ENCODE results near the gene PRSS21.

Gene PRSS21

GRCh38 chr16:2779978-2780898 is 36.8 kb upstream of the PRSS21 start:
- no peak for DNase-seq

GRCh38 chr16:2782583-2783351 is 34.3 kb upstream of the PRSS21 start:
- DNase-seq, result no peak

DNA sequence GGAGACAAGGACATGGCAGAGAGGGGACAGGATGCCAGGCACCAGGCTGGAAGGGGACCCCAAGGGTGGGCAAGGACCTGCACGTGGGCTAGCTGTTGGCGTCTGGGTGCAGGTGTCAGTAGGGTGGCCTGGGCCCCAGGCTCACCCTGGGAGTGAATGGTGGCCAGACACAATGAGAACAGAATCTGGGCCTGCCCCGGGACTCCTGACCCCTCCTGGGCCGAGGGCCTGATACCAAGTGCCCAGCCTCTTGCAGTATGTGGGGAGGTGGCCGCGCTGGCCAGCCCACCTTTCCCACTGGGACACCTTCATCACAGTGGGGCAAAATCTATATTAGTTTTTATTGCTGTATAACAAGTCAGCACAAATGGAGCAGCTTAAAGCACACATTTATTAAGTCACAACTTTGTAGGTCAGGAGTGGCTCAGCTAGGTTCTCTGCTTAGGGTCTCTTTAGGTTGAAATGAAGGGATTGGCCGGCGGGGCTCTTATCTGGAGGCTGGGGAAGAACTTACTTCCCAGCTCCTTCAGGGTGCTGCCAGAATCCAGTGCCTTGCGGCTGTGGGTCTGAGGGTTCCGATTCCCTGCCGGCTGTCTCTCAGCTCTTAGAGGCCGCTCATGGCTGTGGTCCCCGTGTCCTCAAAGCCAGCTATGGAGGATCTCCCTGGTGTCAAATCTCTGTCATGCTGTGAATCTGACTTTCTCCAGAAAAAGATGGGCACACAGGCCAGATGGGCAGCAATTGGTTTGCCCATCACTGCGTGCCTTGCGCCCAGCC is 33.3 kb upstream of the PRSS21 start:
- DNase-seq, result no peak

DNA sequence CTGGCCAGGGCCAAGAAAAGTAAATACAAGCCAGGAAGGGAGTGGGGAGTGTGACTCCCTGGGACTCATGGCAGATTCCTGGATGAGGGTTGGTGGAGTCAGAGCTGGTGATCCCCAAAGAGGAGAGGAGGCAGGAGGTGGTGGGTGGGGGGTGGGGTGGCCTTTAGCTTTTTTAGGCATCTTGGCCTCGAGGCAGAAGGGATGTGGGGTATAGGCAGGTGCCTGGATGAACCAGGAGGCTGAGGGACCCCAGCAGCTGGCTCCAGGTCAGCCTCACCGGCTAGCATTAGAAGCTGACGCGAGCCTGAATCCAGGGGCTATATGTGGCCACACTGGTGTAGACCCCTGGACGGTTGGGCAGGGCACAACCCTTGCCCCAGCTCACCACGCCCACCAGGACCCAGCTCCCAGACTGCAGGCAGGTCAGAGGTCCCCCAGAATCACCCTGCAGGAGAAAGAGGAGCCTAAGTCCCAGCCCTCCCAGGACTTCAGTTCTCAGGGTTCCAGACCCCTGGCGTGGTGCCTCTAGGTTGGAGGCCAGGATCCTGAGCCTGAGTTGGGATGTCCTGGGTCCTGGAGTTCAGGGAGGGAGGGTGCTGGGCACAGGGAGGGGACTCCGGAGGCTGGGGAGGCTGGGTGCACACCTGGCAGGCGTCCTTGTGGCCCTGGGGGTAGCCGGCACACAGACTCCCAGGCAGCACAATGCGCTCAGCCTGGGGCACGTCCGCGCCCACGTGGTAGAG is 32.5 kb upstream of the PRSS21 start:
- DNase-seq, result no peak

DNA sequence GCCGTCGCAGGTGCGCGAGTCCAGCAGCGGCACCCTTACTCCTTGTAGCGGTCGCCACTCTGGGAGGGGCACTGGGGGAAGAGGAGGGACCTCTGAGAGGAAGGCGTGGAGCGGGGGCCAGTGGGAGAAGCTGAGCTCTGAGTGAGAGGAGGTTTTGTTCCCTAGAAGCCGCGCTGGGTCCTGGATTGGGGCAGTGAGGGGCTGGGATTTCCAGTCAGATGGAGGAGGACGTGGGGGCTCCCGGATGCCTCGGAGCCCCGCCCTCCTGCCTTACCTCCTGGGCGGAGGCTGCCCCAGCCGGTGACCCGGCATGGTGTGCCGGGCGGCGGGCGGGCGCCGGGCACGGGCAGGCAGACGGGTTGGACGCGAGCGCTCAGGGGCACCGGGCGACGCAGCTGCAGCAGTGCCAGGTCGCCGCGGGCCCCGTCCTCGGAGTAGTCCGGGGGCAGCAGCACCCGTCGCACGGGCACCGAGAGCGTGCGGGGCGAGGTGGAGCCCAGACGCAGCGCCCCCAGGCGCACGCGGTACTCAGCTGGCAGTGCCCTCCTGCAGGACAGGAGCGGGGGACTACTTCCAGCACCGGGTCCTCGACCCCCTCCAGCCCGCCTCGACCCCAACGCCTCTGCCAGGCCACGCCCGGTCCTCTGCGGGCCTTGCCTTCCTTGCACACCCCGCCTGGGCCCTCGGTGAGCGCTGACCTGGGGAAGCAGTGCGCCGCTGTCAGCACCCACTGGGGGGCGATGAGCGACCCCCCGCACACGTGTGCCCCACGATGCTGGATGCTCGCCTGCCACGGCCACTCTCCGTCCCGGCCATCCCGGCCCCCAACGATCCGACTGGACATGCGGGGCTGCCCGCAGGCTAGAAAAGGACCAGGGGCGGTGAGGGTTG is 31.7 kb upstream of the PRSS21 start:
- DNase-seq, result peak in 1 of 2 experiments; percentile 22

- DNase-seq, result no peak
These were observed 30.8 kb upstream of the PRSS21 start for GRCh38 chr16:2786061-2786825.

DNA sequence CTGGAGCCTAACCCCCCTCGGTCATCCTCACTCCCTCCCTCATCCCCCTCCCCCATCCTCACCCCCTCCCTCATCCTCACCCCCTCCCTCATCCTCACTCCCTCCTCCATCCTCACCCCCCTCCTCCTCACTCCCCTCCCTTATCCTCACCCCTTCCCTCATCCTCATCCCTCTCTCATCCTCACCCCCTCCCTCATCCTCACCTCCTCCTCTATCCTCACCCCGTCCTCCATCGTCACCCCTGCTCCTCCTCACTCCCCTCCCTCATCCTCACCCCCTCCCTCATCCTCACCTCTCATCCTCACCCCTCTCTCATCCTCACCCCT is 30.2 kb upstream of the PRSS21 start:
- no peak for DNase-seq

DNA sequence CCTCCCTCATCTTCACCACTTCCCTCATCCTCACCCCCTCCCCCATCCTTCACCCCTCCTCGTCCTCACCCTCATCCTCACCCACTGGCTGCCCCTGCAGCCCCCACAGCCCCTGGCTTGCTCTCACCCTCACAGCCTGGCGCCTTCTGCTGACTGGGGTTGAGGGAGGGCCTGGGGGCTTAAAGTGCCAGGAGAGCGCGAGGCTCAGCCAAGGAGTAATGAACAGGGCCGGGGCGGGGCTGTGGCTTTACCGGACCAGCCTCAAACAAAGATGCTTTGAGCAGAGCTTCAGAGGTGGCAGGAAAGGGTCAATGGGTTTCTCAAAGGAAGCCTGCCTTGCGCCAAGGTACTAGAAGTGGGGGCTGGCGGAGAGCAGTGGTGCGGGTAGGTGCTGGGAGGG is 29.6 kb upstream of the PRSS21 start, which contains the start of gene PRSS33:
PRSS33 (minus strand) TSS at position 155 of the 400 bp plus-strand sequence. CDS start 1,013 bp downstream, outside the sequence.
- DNase-seq, result no peak

DNA sequence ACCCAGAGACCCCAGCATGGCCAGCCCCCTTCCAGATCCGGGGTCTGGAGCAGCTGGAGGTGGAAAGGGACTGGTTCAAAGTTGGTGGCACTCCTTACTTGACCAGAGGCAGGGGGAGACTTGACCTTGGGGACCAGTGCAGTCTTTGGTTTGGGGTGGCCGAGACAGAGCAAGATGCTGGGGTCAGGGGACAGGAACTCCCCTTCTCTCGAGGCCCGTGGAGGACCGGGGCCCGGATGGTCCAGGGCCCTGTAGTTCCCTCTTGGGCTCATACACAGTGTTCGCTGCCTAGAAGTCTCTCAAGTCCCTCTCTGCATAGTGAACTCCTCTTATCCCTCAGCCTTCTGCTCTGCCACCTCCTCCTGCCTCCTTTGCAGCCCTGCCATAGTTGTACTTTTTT is 29.1 kb upstream of the PRSS21 start:
- no peak for DNase-seq

DNA sequence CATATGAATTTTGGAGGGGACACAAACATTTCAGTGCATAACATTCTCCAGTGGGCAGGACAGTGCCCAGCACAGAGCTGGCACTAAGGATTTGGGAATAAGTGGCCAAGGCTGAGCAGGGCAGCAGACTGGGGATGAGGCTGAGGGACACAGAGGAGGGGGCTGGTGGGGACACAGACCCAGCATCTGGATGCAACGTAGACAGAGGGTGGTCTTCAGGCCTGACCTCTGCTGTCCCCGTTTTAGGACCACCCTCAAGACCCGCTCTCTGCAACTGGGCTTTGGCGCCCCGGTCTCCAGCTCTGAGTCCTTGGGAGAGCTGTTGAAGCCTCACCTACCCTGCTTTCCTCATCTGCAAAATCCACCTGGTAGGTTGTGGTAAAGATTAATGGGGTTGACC is 26.4 kb upstream of the PRSS21 start:
- no peak for DNase-seq

GRCh38 chr16:2791174-2791573 is 25.9 kb upstream of the PRSS21 start:
- DNase-seq, result no peak

- no peak for DNase-seq
These were observed 24.1 kb upstream of the PRSS21 start for GRCh38 chr16:2792940-2793339.

DNA sequence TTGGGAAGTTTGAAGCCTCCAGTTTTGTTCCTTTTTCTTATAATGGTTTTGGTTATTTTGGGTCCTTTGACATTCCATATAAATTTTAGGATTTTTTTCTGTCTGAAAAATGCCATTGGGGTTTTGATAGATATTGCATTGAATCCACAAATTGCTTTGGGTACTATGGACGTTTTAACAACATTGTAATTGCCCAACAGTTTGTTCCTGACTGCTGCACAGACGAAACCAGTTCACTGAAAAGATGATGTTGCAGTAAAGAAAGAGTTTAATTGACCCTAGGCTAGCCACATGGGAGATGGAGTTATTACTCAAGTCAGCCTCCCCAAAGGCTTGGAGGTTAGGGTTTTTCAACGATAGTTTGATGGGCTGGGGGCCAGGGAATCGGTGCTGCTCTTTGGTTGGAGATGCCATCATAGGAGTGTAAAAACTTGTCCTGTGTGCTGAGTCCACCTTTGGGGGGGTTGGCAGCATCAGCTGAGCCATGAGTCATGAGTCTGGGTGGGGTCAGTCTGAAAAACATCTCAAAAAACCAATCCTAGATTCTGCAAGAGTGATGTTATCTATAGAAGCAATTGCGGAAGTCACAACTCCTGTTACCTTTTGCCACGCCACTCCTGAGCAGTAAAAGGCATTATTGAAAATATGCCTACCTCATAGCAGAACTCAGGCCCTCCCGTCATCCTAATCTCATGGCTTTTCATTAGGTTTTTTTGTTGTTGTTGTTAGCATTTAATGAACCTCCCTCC is 21.5 kb upstream of the PRSS21 start:
- DNase-seq, result no peak

DNA sequence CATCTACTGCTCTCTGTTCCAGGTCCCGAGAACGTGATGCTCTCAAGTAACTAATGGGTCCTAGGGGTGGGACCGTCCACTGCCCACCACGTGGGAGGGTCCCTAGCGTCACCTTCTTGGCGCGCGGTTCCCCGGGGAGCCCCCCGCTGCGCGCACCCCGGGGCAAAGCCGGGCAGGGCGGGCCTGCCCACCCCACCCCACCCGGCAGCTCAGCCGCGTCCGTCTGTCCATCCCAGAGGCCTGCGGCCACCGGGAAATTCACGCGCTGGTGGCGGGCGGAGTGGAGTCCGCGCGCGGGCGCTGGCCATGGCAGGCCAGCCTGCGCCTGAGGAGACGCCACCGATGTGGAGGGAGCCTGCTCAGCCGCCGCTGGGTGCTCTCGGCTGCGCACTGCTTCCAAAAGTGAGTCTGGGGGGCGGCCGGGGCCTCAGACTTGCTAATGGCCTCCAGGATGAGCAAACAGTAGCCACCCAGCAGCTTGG is 18.3 kb upstream of the PRSS21 start:
- no peak for DNase-seq

GRCh38 chr16:2799205-2799858 is 17.7 kb upstream of the PRSS21 start:
- no peak for DNase-seq

GRCh38 chr16:2799859-2800226 is 17.2 kb upstream of the PRSS21 start:
- no peak for DNase-seq

DNA sequence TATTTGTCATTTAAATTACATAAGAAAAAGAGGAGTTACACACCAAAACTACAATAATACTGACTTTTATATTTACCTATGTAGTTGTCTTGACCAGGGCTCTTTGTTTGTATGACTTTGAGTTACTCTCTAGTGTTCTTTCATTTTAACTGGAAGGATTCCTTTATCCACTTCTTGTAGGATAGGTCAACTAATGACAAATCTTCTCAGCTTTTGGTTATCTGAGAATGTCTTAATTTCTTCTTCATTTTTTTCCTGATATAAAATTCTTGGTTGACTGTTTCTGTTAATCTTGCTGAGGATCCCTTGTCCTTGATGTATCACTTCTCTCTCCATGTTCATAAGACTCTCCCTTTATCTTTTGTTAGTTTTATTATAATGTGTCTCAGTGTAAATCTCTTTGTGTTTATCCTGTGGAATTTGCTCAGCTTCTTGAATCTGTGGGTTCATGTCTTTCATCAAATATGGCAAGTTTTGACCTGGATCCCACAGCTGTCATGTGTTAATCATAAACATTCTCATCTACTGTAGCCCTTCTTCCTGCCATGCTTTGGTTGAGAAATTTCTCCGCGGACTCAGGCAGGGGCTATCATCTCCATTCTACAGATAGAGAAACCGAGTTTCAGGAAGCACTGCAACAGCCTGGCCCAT is 13.4 kb upstream of the PRSS21 start:
- no peak for DNase-seq

- DNase-seq, result no peak
These were observed 12.3 kb upstream of the PRSS21 start for GRCh38 chr16:2804728-2805127.

GRCh38 chr16:2806286-2806685 is 10.8 kb upstream of the PRSS21 start:
- no peak for DNase-seq

Measured in NCI-H526 (cell line).